Esophagus muscularis mucosa (tissue), 4 donors: ENCODE results near the gene HOXD8. TPM values are rescaled to one million over a fixed set of nuclear protein-coding genes. Genes with fewer than 3 reads are reported as not detected.
A peak's percentile ranks its signal among the peaks of the same experiment; 100 is the strongest.

Experiments used
- DNase-seq: peaks from one replicate; pipeline ENCODE4 v3.0.0-alpha.2; 2017; ENCODE audit errors: extremely low spot score
- H3K27ac ChIP-seq, 4 donors: fragments of 200-600 bp; sonication (generic); replicated peaks in 1 of 4; 1 replicate in 3 of 4; 2 replicates in 1 of 4; pipeline ENCODE4 v1.5.1; 2016 to 2019; ENCODE audit warnings: mild to moderate bottlenecking in 1 of 4
- H3K27me3 ChIP-seq, 4 donors: fragments of 200-600 bp; sonication (generic); one replicate each; pipeline versions ENCODE4 v1.5.1 to v1.6.0; 2016 to 2019
- H3K36me3 ChIP-seq, 4 donors: fragments of 200-600 bp; sonication (generic); one replicate each; pipeline ENCODE4 v1.5.1; 2016 to 2019
- H3K4me1 ChIP-seq, 4 donors: fragments of 200-600 bp; sonication (generic); one replicate each; pipeline ENCODE4 v1.5.1; 2016 to 2019
- H3K4me3 ChIP-seq, 4 donors: fragments of 200-600 bp; sonication (generic); 1 replicate in 2 of 4; 2 replicates in 2 of 4; pipeline ENCODE4 v1.5.1; 2016 to 2019; ENCODE audit warnings: mild to moderate bottlenecking in 4 of 4, moderate library complexity in 1 of 4
- H3K9me3 ChIP-seq, 4 donors: fragments of 200-600 bp; sonication (generic); 1 replicate in 3 of 4; 2 replicates in 1 of 4; pipeline ENCODE4 v1.5.1; 2016 to 2019
- EP300 ChIP-seq: sonication (generic); formaldehyde crosslinking; IDR thresholded peaks from one replicate; pipeline ENCODE4 v1.6.1; 2017; ENCODE audit warnings: antibody characterized with exemption
- POLR2A ChIP-seq: fragments of 450-650 bp; IDR thresholded peaks from one replicate; pipeline ENCODE4 v1.6.1; 2017; ENCODE audit warnings: antibody characterized with exemption, moderate library complexity, mild to moderate bottlenecking, low read depth
- POLR2AphosphoS5 ChIP-seq, 2 donors: sonication (generic); formaldehyde crosslinking; IDR thresholded peaks; one replicate each; pipeline ENCODE4 v1.6.1; 2017; ENCODE audit warnings: antibody characterized with exemption in 2 of 2
- WGBS: methylation state at CpG from one replicate; pipeline ENCODE4 v1.1.5; 2018; 5-methylcytosine and 5-hydroxymethylcytosine counted together
- intact Hi-C: fragments of 100-400 bp; cut with DNase I; formaldehyde crosslinking; loops from one replicate; pipeline ENCODE4 v1.15.1; 2023
- total RNA-seq, 4 donors: library from RNA; depleted of rRNA; stranded (reverse); fragments of >200 nt; gene quantifications; one replicate each; pipeline versions ENCODE4 v1.1.0 to v1.2.1, GENCODE V29; 2016
- TF ChIP-seq, protein P1 (sequence below), 3 experiments: fragments of 200-600 bp in 2 of 3; fragments of 450-650 bp in 1 of 3; sonication (generic) in 2 of 3; IDR thresholded peaks; one replicate each; pipeline ENCODE4 v1.5.1; 2017 to 2019; ENCODE audit warnings: antibody characterized with exemption in 3 of 3, mild to moderate bottlenecking in 2 of 3, moderate library complexity in 1 of 3

HOXD8 gene
- total RNA-seq, 4 donors from 2014 or later = 3.7 to 4.8 (median 4.3) TPM

DNA sequence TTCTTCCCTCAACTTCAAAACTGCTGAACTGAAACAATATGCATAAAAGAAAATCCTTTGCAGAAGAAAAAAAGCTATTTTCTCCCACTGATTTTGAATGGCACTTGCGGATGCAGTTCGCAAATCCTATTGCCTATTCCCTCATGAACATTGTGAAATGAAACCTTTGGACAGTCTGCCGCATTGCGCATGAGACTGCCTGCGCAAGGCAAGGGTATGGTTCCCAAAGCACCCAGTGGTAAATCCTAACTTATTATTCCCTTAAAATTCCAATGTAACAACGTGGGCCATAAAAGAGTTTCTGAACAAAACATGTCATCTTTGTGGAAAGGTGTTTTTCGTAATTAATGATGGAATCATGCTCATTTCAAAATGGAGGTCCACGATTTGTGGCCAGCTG is 8.4 kb downstream of the HOXD8 start:
- H3K4me3 ChIP-seq = peak overlapping the region in 2 of 4 donors; percentile 12 to 51
- intact Hi-C loops = no loop called here
- peak overlapping the region in 2 of 4 donors; percentile 22 to 36 for H3K27ac ChIP-seq
- peaks cover 22 to 41% (median 31%) of the 10 kb centered on the region in 4 donors for H3K4me1 ChIP-seq
- WGBS = 46% methylated on average over 8 of the region's 8 CpGs
- peaks cover 14 to 98% (median 63%) of the 10 kb centered on the region in 4 donors for H3K27me3 ChIP-seq
- H3K36me3 ChIP-seq = no peaks in the 10 kb centered on the region
- TF ChIP-seq, protein P1, sequence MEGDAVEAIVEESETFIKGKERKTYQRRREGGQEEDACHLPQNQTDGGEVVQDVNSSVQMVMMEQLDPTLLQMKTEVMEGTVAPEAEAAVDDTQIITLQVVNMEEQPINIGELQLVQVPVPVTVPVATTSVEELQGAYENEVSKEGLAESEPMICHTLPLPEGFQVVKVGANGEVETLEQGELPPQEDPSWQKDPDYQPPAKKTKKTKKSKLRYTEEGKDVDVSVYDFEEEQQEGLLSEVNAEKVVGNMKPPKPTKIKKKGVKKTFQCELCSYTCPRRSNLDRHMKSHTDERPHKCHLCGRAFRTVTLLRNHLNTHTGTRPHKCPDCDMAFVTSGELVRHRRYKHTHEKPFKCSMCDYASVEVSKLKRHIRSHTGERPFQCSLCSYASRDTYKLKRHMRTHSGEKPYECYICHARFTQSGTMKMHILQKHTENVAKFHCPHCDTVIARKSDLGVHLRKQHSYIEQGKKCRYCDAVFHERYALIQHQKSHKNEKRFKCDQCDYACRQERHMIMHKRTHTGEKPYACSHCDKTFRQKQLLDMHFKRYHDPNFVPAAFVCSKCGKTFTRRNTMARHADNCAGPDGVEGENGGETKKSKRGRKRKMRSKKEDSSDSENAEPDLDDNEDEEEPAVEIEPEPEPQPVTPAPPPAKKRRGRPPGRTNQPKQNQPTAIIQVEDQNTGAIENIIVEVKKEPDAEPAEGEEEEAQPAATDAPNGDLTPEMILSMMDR (IDR thresholded peaks at IDR 0.05) = no peak
- TF ChIP-seq POLR2AphosphoS5 (IDR thresholded peaks at IDR 0.05) (no peak), POLR2A (no peak), EP300 (no peak)
- DNase-seq = no peak
- H3K9me3 ChIP-seq = no peaks in the 10 kb centered on the region

DNA sequence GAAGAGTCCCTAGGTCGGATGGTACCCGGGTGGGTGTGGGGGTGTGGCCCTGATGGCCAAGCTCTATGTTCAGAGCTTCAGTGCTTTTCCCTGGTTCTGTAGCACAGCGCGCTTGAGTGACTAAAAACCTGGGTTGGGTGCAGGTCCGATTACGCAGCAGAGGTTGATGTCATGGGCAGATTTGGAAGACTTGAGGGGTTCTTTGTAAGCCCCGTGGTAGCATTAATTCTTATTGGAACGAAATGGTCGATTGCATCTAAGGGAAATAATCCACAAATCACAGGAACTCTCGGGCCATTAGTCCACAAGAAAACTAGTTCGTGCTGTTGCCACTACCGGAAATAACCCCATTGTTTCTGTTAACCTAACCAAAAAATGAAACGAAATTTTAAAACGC is 9.0 kb downstream of the HOXD8 start:
- 20% methylated on average over 14 of the region's 14 CpGs for WGBS
- TF ChIP-seq POLR2A (no peak), POLR2AphosphoS5 (IDR thresholded peaks at IDR 0.05) (no peak), EP300 (no peak)
- TF ChIP-seq, protein P1 (IDR thresholded peaks at IDR 0.05) = no peak
- intact Hi-C loops = no loop called here
- H3K4me1 ChIP-seq = peaks cover 22 to 41% (median 31%) of the 10 kb centered on the region in 4 donors
- no peak for DNase-seq
- H3K27me3 ChIP-seq = peaks cover 14 to 98% (median 58%) of the 10 kb centered on the region in 4 donors
- H3K27ac ChIP-seq = peak overlapping the region; percentile 7 to 47 (median 29)
- no peaks in the 10 kb centered on the region for H3K9me3 ChIP-seq
- peak overlapping the region in 2 of 4 donors; percentile 1 to 36 for H3K4me3 ChIP-seq
- no peaks in the 10 kb centered on the region for H3K36me3 ChIP-seq

DNA sequence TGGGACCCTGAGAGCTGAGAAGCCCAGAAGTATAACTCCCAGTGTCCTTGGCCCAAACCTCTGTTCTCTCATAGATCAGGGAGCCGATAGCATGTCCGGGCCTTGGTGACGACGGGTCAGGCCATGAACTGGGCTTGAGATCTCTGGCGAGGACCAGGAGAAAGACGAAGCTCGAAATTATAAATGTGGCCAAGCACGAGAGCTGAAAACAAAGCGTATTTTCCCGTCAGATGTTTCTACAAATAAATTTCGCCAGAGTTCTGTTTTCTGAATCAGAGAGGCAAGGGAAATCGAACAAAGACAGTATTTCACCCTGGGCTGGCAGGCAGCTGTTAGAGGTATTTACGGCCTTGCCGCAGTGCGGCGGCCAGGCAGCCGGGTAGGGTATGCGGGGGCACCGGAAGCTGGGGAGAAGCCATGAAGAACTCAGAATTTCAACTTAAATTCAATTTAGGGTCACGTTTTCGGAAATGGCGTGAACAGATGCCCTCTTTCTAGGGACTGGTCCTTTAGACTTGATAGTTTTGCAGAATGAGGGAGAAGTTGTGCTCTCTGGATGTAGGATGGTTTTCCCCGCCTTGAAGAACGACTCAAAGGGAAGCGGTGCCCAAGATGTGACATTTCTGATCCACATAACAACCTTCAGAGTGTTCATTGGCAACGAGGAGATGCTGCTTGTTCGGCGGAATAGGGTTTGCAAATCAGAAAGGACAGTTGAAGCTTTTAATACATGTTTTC is 9.6 kb downstream of the HOXD8 start:
- Histone ChIP-seq H3K36me3 (no peaks in the 10 kb centered on the region), H3K4me1 (peaks cover 22 to 41% (median 31%) of the 10 kb centered on the region in 4 donors), H3K27ac (peak overlapping the region; percentile 7 to 65 (median 29)), H3K4me3 (peak overlapping the region in 2 of 4 donors; percentile 36 to 53), H3K9me3 (no peaks in the 10 kb centered on the region), H3K27me3 (peaks cover 14 to 96% (median 55%) of the 10 kb centered on the region in 4 donors)
- DNase-seq = no peak
- intact Hi-C loops = no loop called here
- TF ChIP-seq EP300 (no peak), POLR2AphosphoS5 (IDR thresholded peaks at IDR 0.05) (no peak), POLR2A (no peak)
- TF ChIP-seq, protein P1 (IDR thresholded peaks at IDR 0.05) = no peak
- WGBS = 23% methylated on average over 28 of the region's 28 CpGs

DNA sequence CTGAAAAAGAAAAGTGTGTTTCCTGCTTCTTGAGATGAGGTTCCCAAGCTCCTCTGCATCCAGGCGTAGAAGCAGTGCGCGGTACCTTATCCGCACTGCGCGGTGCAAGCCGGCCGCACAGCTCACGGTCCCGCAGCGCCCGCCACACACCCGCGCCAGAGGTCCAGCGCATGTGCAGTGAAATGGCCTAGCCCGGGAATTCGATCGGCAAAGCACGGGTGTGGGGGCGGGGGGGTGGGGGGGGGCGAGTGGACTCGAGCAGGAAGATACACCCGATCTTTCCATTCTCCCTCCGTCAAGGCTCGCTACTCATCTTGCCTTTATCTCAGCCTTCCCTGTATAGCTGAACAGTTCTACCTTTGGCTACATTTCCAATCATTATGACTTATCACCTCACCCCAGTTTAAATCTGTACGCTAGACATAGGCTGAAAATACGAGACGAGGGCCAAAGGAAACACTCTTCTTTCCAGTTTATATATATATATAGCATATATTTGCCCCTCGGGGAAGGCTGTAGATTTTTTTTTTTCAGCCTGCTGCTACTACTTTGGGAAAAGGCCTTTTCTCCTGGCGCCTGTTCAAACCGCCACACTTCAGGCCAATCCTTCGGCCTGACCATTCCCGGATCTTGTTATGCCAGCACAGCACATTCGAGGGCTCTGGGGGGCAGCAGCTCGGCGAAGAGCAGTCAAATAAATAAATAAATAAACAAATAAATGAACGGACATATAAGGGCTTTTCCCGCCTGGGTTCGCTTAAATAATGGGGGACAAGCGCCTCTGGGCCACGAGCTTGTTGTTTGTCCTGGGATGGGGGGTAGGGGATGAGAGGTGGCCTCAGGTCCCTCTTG is 10.4 kb downstream of the HOXD8 start:
- intact Hi-C loops = loop anchor here (2.0 to 5.0 kb wide), 3 partner anchors 317 to 499 kb away; no protein-coding TSS in a partner anchor
- DNase-seq = no peak
- TF ChIP-seq POLR2AphosphoS5 (IDR thresholded peaks at IDR 0.05) (no peak), POLR2A (no peak), EP300 (no peak)
- TF ChIP-seq, protein P1 (IDR thresholded peaks at IDR 0.05) = no peak
- peaks cover 22 to 41% (median 31%) of the 10 kb centered on the region in 4 donors for H3K4me1 ChIP-seq
- H3K27me3 ChIP-seq = peaks cover 14 to 91% (median 52%) of the 10 kb centered on the region in 4 donors
- H3K4me3 ChIP-seq = peak overlapping the region; percentile 49 to 65 (median 54)
- peak overlapping the region in 3 of 4 donors; percentile 22 to 65 (median 37) for H3K27ac ChIP-seq
- whole genome bisulfite sequencing = 18% methylated on average over 25 of the region's 41 CpGs
- H3K9me3 ChIP-seq = no peaks in the 10 kb centered on the region
- no peaks in the 10 kb centered on the region for H3K36me3 ChIP-seq
